PC-9 (cell line): ENCODE data around the gene FXYD6.

Experiments
- EZH2 ChIP-seq: fragments of 200-600 bp; sonication (generic); IDR thresholded peaks from 2 replicates; pipeline ENCODE4 v1.8.0; 2017; ENCODE audit warnings: antibody characterized with exemption, low read depth
- TF ChIP-seq, protein P1 (sequence below): fragments of 200-600 bp; sonication (generic); conservative IDR thresholded peaks from 2 replicates; pipeline ENCODE4 v1.6.1; 2017; ENCODE audit warnings: mixed run types, antibody characterized with exemption, mild to moderate bottlenecking, moderate library complexity

DNA sequence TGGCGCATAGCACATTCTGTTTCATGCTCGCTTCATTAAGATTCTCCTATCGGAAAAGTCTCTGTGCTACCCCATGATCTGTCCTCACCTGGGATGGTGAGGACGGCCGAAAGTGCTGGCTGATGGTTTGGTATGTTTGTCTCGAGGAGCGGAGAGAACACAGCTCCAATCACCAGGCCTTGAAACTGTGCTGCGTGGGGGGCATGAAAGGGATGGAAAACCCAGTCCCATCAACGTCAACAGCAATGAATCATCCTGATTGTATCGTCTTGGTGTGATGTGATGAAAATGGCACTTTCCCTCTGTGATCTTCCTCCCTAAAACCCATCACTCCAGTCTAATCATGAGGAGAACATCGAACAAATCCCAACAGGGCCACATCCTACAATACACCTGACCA is 8.4 kb downstream of the FXYD6 start:
- TF ChIP-seq, protein P1, sequence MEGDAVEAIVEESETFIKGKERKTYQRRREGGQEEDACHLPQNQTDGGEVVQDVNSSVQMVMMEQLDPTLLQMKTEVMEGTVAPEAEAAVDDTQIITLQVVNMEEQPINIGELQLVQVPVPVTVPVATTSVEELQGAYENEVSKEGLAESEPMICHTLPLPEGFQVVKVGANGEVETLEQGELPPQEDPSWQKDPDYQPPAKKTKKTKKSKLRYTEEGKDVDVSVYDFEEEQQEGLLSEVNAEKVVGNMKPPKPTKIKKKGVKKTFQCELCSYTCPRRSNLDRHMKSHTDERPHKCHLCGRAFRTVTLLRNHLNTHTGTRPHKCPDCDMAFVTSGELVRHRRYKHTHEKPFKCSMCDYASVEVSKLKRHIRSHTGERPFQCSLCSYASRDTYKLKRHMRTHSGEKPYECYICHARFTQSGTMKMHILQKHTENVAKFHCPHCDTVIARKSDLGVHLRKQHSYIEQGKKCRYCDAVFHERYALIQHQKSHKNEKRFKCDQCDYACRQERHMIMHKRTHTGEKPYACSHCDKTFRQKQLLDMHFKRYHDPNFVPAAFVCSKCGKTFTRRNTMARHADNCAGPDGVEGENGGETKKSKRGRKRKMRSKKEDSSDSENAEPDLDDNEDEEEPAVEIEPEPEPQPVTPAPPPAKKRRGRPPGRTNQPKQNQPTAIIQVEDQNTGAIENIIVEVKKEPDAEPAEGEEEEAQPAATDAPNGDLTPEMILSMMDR, result no peak
- no peak for TF ChIP-seq EZH2
